ENCODE measurements around the gene SPEN.
"Not testable (repeated sequence)": the region's sequence is repeated elsewhere in the genome, so short reads cannot be mapped to it uniquely, and the experiment has no call there.

Gene SPEN

DNA sequence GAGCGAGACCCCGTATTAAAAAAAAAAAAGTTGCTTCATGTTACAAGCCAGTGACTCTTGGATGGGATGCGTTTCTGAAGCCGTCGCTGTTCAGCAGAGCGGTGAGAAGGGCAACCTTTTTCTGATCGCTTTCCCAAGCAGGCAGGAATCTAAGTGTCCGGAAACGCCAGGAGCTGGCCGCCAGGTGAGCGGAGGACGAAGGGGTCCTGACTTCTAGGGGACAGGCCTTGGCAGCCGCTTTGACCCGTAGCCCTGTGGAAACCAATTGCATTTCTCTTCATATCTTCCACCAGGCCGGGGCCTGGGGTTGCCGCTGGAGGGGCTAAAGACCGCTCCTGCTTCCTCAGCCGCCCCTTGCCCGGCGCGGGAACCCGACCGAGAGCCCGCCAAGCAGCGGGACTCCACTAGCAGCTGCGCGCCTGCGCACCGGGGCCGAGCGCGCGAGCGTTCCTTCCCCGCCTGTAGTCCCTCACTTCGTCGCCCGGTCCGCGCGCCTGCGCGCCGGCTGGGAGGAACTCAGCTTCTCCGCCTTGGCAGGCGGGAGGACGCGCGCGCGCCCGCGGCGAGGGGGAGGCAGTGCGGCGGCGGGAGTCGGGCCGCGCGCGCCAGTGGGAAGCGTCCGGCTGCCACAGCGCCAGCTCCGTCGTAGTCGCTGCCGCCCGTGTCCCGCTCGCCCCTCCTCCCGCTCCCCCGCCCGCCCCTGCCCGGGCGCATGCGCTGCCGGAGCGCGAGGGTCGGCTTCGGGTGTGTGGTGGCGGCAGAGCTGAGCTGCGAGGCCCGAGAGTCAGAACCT lies at the start of gene SPEN:
TSS of gene SPEN (plus strand) at position 608 of the 793 bp plus-strand sequence. CDS start 361 bp downstream, outside the sequence.
- H3K36me3 ChIP-seq (ENCODE audit: control insufficient read depth in 1 of 2, insufficient read depth in 2 of 2, low read length in 2 of 2) = no peaks in the 10 kb centered on the region
- peak within 1 kb of the TSS; percentile 98 for H3K27ac ChIP-seq (ENCODE audit: low read length)
- H3K4me3 ChIP-seq (ENCODE audit: low read depth in 1 of 2, low read length in 2 of 2) = peak within 1 kb of the TSS; percentile 77 to 98
- H3K4me1 ChIP-seq (ENCODE audit: control insufficient read depth in 1 of 2, insufficient read depth in 2 of 2, low read length in 2 of 2) = peaks cover 6 to 32% of the 10 kb centered on the region in 2 donors
- no peaks in the 10 kb centered on the region for H3K9me3 ChIP-seq (ENCODE audit: control insufficient read depth in 1 of 2, low read length in 2 of 2)
- no peaks in the 10 kb centered on the region for H3K27me3 ChIP-seq (ENCODE audit: low read depth, low read length)

- Histone ChIP-seq H3K36me3 (ENCODE audit: control insufficient read depth in 1 of 2, insufficient read depth in 2 of 2, low read length in 2 of 2) (no peaks in the 10 kb centered on the region), H3K27ac (ENCODE audit: low read length) (peak overlapping the region; percentile 63), H3K9me3 (ENCODE audit: control insufficient read depth in 1 of 2, low read length in 2 of 2) (no peaks in the 10 kb centered on the region), H3K4me3 (ENCODE audit: low read depth in 1 of 2, low read length in 2 of 2) (no peak overlapping the region), H3K4me1 (ENCODE audit: control insufficient read depth in 1 of 2, insufficient read depth in 2 of 2, low read length in 2 of 2) (peaks cover 23 to 24% of the 10 kb centered on the region in 2 donors), H3K27me3 (ENCODE audit: low read depth, low read length) (no peaks in the 10 kb centered on the region)
These were observed 48.3 kb upstream of the SPEN start for GRCh38 chr1:15799004-15799867.

- Histone ChIP-seq H3K4me1 (ENCODE audit: control insufficient read depth in 1 of 2, insufficient read depth in 2 of 2, low read length in 2 of 2) (peaks cover 23 to 24% of the 10 kb centered on the region in 2 donors), H3K36me3 (ENCODE audit: control insufficient read depth in 1 of 2, insufficient read depth in 2 of 2, low read length in 2 of 2) (no peaks in the 10 kb centered on the region), H3K27me3 (ENCODE audit: low read depth, low read length) (no peaks in the 10 kb centered on the region), H3K4me3 (ENCODE audit: low read depth in 1 of 2, low read length in 2 of 2) (no peak overlapping the region), H3K27ac (ENCODE audit: low read length) (peak overlapping the region; percentile 63), H3K9me3 (ENCODE audit: control insufficient read depth in 1 of 2, low read length in 2 of 2) (no peaks in the 10 kb centered on the region)
These were observed 47.3 kb upstream of the SPEN start for GRCh38 chr1:15799928-15800835.

GRCh38 chr1:15802234-15802965 lies 45.1 kb upstream of the SPEN start:
- Histone ChIP-seq H3K27me3 (ENCODE audit: low read depth, low read length) (no peaks in the 10 kb centered on the region), H3K27ac (ENCODE audit: low read length) (no peak overlapping the region), H3K9me3 (ENCODE audit: control insufficient read depth in 1 of 2, low read length in 2 of 2) (no peaks in the 10 kb centered on the region), H3K36me3 (ENCODE audit: control insufficient read depth in 1 of 2, insufficient read depth in 2 of 2, low read length in 2 of 2) (no peaks in the 10 kb centered on the region), H3K4me1 (ENCODE audit: control insufficient read depth in 1 of 2, insufficient read depth in 2 of 2, low read length in 2 of 2) (peaks cover 19 to 23% of the 10 kb centered on the region in 2 donors), H3K4me3 (ENCODE audit: low read depth in 1 of 2, low read length in 2 of 2) (no peak overlapping the region)

DNA sequence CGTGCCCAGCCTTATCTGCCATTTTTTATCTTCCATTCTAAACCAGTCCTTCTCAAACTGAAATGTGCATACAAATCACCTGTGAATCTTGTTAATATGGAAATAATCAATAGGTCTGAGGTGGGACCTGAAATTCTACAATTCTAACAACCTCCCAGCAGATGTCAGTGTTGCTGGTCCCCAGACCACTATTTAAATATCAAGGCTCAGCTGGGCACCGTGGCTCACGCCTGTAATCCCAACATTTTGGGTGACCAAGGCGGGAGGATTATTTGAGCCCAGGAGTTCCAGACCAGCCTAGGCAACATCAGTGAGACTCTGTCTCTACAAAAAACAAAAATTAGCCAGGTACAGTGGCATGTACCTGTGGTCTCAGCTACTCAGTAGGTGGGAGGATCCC lies 44.1 kb upstream of the SPEN start:
- peaks cover 19 to 23% of the 10 kb centered on the region in 2 donors for H3K4me1 ChIP-seq (ENCODE audit: control insufficient read depth in 1 of 2, insufficient read depth in 2 of 2, low read length in 2 of 2)
- H3K27ac ChIP-seq (ENCODE audit: low read length) = no peak overlapping the region
- H3K9me3 ChIP-seq (ENCODE audit: control insufficient read depth in 1 of 2, low read length in 2 of 2) = no peaks in the 10 kb centered on the region
- no peak overlapping the region for H3K4me3 ChIP-seq (ENCODE audit: low read depth in 1 of 2, low read length in 2 of 2)
- no peaks in the 10 kb centered on the region for H3K27me3 ChIP-seq (ENCODE audit: low read depth, low read length)
- H3K36me3 ChIP-seq (ENCODE audit: control insufficient read depth in 1 of 2, insufficient read depth in 2 of 2, low read length in 2 of 2) = no peaks in the 10 kb centered on the region

GRCh38 chr1:15804060-15804459 lies 43.4 kb upstream of the SPEN start:
- no peaks in the 10 kb centered on the region for H3K36me3 ChIP-seq (ENCODE audit: control insufficient read depth in 1 of 2, insufficient read depth in 2 of 2, low read length in 2 of 2)
- H3K27me3 ChIP-seq (ENCODE audit: low read depth, low read length) = no peaks in the 10 kb centered on the region
- peaks cover 18 to 19% of the 10 kb centered on the region in 2 donors for H3K4me1 ChIP-seq (ENCODE audit: control insufficient read depth in 1 of 2, insufficient read depth in 2 of 2, low read length in 2 of 2)
- H3K27ac ChIP-seq (ENCODE audit: low read length) = no peak overlapping the region
- H3K9me3 ChIP-seq (ENCODE audit: control insufficient read depth in 1 of 2, low read length in 2 of 2) = no peaks in the 10 kb centered on the region
- no peak overlapping the region for H3K4me3 ChIP-seq (ENCODE audit: low read depth in 1 of 2, low read length in 2 of 2)

DNA sequence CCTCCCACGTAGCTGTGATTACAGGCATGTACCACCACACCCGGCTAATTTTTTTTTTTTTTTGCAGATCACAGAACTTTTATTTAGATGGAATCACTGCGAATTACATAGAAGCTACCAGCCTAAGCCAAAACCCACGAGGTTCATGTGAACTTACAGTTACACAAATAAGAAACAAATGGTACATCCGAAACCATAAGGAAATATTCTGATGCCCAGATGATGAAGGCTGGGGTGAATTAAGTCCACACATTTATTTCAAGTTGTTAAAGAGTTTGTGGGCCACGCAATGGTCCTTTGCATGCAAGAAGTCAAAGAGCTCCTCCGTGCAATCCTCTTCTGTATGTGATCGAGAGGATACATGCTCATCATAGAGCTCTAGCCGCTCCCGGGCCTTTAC lies 40.4 kb upstream of the SPEN start:
- Histone ChIP-seq H3K4me1 (ENCODE audit: control insufficient read depth in 1 of 2, insufficient read depth in 2 of 2, low read length in 2 of 2) (no peaks in the 10 kb centered on the region), H3K27ac (ENCODE audit: low read length) (no peak overlapping the region), H3K27me3 (ENCODE audit: low read depth, low read length) (no peaks in the 10 kb centered on the region), H3K36me3 (ENCODE audit: control insufficient read depth in 1 of 2, insufficient read depth in 2 of 2, low read length in 2 of 2) (no peaks in the 10 kb centered on the region), H3K4me3 (ENCODE audit: low read depth in 1 of 2, low read length in 2 of 2) (no peak overlapping the region), H3K9me3 (ENCODE audit: control insufficient read depth in 1 of 2, low read length in 2 of 2) (no peaks in the 10 kb centered on the region)

- not testable (repeated sequence) for H3K4me3 ChIP-seq (ENCODE audit: low read depth in 1 of 2, low read length in 2 of 2); H3K9me3 ChIP-seq (ENCODE audit: control insufficient read depth in 1 of 2, low read length in 2 of 2); H3K36me3 ChIP-seq (ENCODE audit: control insufficient read depth in 1 of 2, insufficient read depth in 2 of 2, low read length in 2 of 2); H3K27ac ChIP-seq (ENCODE audit: low read length); H3K4me1 ChIP-seq (ENCODE audit: control insufficient read depth in 1 of 2, insufficient read depth in 2 of 2, low read length in 2 of 2); H3K27me3 ChIP-seq (ENCODE audit: low read depth, low read length)
These were observed 40.0 kb upstream of the SPEN start, which contains the start of gene UQCRHL for GRCh38 chr1:15807549-15807948. TSS of gene UQCRHL (minus strand) at chr1:15807649. CDS start at chr1:15807649, 0 bp downstream.

- Histone ChIP-seq H3K4me1 (ENCODE audit: control insufficient read depth in 1 of 2, insufficient read depth in 2 of 2, low read length in 2 of 2) (no peaks in the 10 kb centered on the region), H3K36me3 (ENCODE audit: control insufficient read depth in 1 of 2, insufficient read depth in 2 of 2, low read length in 2 of 2) (no peaks in the 10 kb centered on the region), H3K27me3 (ENCODE audit: low read depth, low read length) (no peaks in the 10 kb centered on the region), H3K27ac (ENCODE audit: low read length) (no peak overlapping the region), H3K9me3 (ENCODE audit: control insufficient read depth in 1 of 2, low read length in 2 of 2) (no peaks in the 10 kb centered on the region), H3K4me3 (ENCODE audit: low read depth in 1 of 2, low read length in 2 of 2) (no peak overlapping the region)
These were observed 38.6 kb upstream of the SPEN start for GRCh38 chr1:15808955-15809354.

- no peaks in the 10 kb centered on the region for H3K36me3 ChIP-seq (ENCODE audit: control insufficient read depth in 1 of 2, insufficient read depth in 2 of 2, low read length in 2 of 2)
- H3K27me3 ChIP-seq (ENCODE audit: low read depth, low read length) = no peaks in the 10 kb centered on the region
- H3K4me1 ChIP-seq (ENCODE audit: control insufficient read depth in 1 of 2, insufficient read depth in 2 of 2, low read length in 2 of 2) = no peaks in the 10 kb centered on the region
- H3K9me3 ChIP-seq (ENCODE audit: control insufficient read depth in 1 of 2, low read length in 2 of 2) = no peaks in the 10 kb centered on the region
- H3K27ac ChIP-seq (ENCODE audit: low read length) = no peak overlapping the region
- H3K4me3 ChIP-seq (ENCODE audit: low read depth in 1 of 2, low read length in 2 of 2) = no peak overlapping the region
These were observed 37.4 kb upstream of the SPEN start for GRCh38 chr1:15810073-15810472.
